Thyroid gland (tissue), 4 donors: ENCODE results near the gene ABCA6. TPM values are rescaled to one million over a fixed set of nuclear protein-coding genes. Genes with fewer than 3 reads are reported as not detected.

ENCODE experiments used
- DNase-seq, 2 donors: peaks; one replicate each; pipeline ENCODE4 v3.0.0-alpha.2; 2019
- H3K27ac ChIP-seq, 3 donors: fragments of 200-600 bp; sonication (generic); 1 replicate in 2 of 3; 2 replicates in 1 of 3; pipeline ENCODE4 v1.5.1; 2016 to 2019; ENCODE audit warnings: mild to moderate bottlenecking in 1 of 3, moderate library complexity in 1 of 3
- H3K27me3 ChIP-seq: fragments of 200-600 bp; sonication (generic); one replicate; pipeline ENCODE4 v1.5.1; 2019
- H3K36me3 ChIP-seq, 2 donors: fragments of 200-600 bp; sonication (generic); one replicate each; pipeline ENCODE4 v1.5.1; 2016 to 2019
- H3K4me1 ChIP-seq, 2 donors: fragments of 200-600 bp; sonication (generic); one replicate each; pipeline ENCODE4 v1.5.1; 2017 to 2019
- H3K4me3 ChIP-seq, 3 donors: fragments of 200-600 bp; sonication (generic); replicated peaks in 1 of 3; 1 replicate in 2 of 3; 2 replicates in 1 of 3; pipeline ENCODE4 v1.5.1; 2016; ENCODE audit warnings: mild to moderate bottlenecking in 1 of 3
- H3K9me3 ChIP-seq: fragments of 200-600 bp; sonication (generic); one replicate; pipeline ENCODE4 v1.5.1; 2017
- CTCF ChIP-seq, 6 experiments: fragments of 200-600 bp in 3 of 6; fragments of 450-650 bp in 3 of 6; sonication (generic) in 3 of 6; IDR thresholded peaks; one replicate each; pipeline ENCODE4 v1.5.1; 2016 to 2019; ENCODE audit warnings: antibody characterized with exemption in 6 of 6, mild to moderate bottlenecking in 2 of 6, inconsistent platforms in 1 of 6, moderate library complexity in 1 of 6
- POLR2A ChIP-seq, 2 donors: fragments of 450-650 bp; IDR thresholded peaks; one replicate each; pipeline ENCODE4 v1.6.1; 2017; ENCODE audit warnings: antibody characterized with exemption in 2 of 2, mild to moderate bottlenecking in 2 of 2, moderate library complexity in 1 of 2
- WGBS, 2 donors: methylation state at CpG; one replicate each; pipeline ENCODE4 v1.1.5; 2017; 5-methylcytosine and 5-hydroxymethylcytosine counted together
- intact Hi-C: fragments of 100-400 bp; cut with DNase I; formaldehyde crosslinking; loops from one replicate; pipeline ENCODE4 v1.15.1; 2023
- total RNA-seq, 4 donors: library from RNA; depleted of rRNA; stranded (reverse); fragments of >200 nt; gene quantifications; one replicate each; pipeline ENCODE4 v1.2.3, GENCODE V29; 2016

The ABCA6 gene
- total RNA-seq, 4 donors from 2014 or later, result 24.3 to 101 (median 64.2) TPM

- H3K4me1 ChIP-seq, result peaks cover 0 to 11% of the 10 kb centered on the region in 2 donors
- H3K4me3 ChIP-seq, result no peak overlapping the region
- WGBS, 2 donors, result 56 to 61% methylated on average over 2 of the region's 2 CpGs
- H3K27me3 ChIP-seq, result no peaks in the 10 kb centered on the region
- no peaks in the 10 kb centered on the region for H3K36me3 ChIP-seq
- DNase-seq, result no peak
- intact Hi-C loops, result no loop called here
- H3K9me3 ChIP-seq, result no peaks in the 10 kb centered on the region
- TF ChIP-seq POLR2A (IDR thresholded peaks at IDR 0.05) (no peak), CTCF (IDR thresholded peaks at IDR 0.05) (no peak)
- no peak overlapping the region for H3K27ac ChIP-seq
These were observed 23.6 kb downstream of the ABCA6 start for GRCh38 chr17:69117855-69118784.

GRCh38 chr17:69111794-69112193, 29.9 kb downstream of the ABCA6 start:
- Histone ChIP-seq H3K4me3 (no peak overlapping the region), H3K27me3 (no peaks in the 10 kb centered on the region), H3K27ac (no peak overlapping the region), H3K36me3 (no peaks in the 10 kb centered on the region), H3K9me3 (no peaks in the 10 kb centered on the region), H3K4me1 (no peaks in the 10 kb centered on the region)
- intact Hi-C loops, result no loop called here
- 72 to 82% methylated on average over 1 of the region's 1 CpG for WGBS, 2 donors
- no peak for TF ChIP-seq POLR2A (IDR thresholded peaks at IDR 0.05)
- no peak for DNase-seq

DNA sequence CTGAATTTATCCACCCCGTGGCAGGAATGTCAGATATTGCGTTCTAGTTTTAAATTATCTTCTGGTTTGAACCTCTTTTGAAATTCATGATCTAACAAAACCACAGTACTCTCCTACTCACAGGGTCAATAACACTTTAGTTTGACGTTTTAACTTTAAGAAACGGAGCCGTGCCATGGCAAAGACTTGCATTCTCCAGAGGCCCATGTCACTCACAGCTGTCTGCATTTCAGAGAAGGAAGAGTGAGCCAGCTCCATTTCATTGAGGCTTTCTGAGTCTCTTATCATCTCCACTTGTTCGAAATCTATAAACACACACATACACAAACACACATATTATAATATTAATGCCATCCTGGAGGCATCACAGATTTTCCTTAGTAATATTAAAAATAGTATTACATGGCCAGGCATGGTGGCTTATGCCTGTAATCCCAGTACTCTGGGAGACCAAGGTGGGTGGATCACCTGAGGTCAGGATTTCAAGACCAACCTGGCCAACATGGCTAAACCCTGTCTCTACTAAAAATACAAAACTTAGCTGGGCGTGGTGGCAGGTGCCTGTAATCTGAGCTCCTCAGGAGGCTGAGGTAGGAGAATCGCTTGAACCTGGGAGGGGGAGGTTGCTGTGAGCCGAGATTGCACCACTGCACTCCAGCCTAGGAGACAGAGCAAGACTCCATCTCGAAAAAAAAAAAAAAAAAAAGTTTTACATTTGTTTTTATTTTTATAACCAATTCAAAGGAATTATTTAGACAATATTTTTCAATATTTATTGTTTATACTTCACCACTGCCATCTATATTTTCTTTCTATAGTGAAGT, 35.6 kb downstream of the ABCA6 start:
- no peak for TF ChIP-seq POLR2A (IDR thresholded peaks at IDR 0.05)
- no peak for TF ChIP-seq CTCF (IDR thresholded peaks at IDR 0.05)
- Histone ChIP-seq H3K27ac (no peak overlapping the region), H3K27me3 (no peaks in the 10 kb centered on the region), H3K4me3 (no peak overlapping the region), H3K4me1 (no peaks in the 10 kb centered on the region), H3K36me3 (no peaks in the 10 kb centered on the region), H3K9me3 (no peaks in the 10 kb centered on the region)
- DNase-seq, result no peak
- intact Hi-C loops, result no loop called here
- 78 to 83% methylated on average over 10 of the region's 10 CpGs for WGBS, 2 donors

GRCh38 chr17:69103557-69104233, 38.0 kb downstream of the ABCA6 start:
- H3K4me1 ChIP-seq, result no peaks in the 10 kb centered on the region
- 82 to 89% methylated on average over 9 of the region's 9 CpGs for WGBS, 2 donors
- no peaks in the 10 kb centered on the region for H3K36me3 ChIP-seq
- no peak overlapping the region for H3K4me3 ChIP-seq
- H3K9me3 ChIP-seq, result no peaks in the 10 kb centered on the region
- H3K27ac ChIP-seq, result no peak overlapping the region
- TF ChIP-seq CTCF (IDR thresholded peaks at IDR 0.05), result no peak
- TF ChIP-seq POLR2A (IDR thresholded peaks at IDR 0.05), result no peak
- DNase-seq, result no peak
- intact Hi-C loops, result no loop called here
- no peaks in the 10 kb centered on the region for H3K27me3 ChIP-seq

- TF ChIP-seq CTCF (IDR thresholded peaks at IDR 0.05) (no peak), POLR2A (IDR thresholded peaks at IDR 0.05) (no peak)
- Histone ChIP-seq H3K27me3 (no peaks in the 10 kb centered on the region), H3K36me3 (no peaks in the 10 kb centered on the region), H3K9me3 (no peaks in the 10 kb centered on the region), H3K4me3 (no peak overlapping the region), H3K4me1 (no peaks in the 10 kb centered on the region), H3K27ac (no peak overlapping the region)
- intact Hi-C loops, result no loop called here
- no peak for DNase-seq
- WGBS, 2 donors, result 90 to 95% methylated on average over 4 of the region's 4 CpGs
These were observed 43.1 kb downstream of the ABCA6 start for GRCh38 chr17:69098625-69099024.
